NCI-H1417 treated with DMSO at 0.1 percent for 48 hours (cell line): ENCODE data around the gene PLA2G4E.

ENCODE experiments used
- DNase-seq: peaks from one replicate; lab custom pipeline; 2025; lab: John Stamatoyannopoulos, UW

Gene PLA2G4E

GRCh38 chr15:42053010-42053409, 32.2 kb upstream of the PLA2G4E start:
- DNase-seq: no peak

GRCh38 chr15:42050484-42051255, 29.8 kb upstream of the PLA2G4E start:
- DNase-seq: no peak

- DNase-seq: no peak
These were observed 28.0 kb upstream of the PLA2G4E start for GRCh38 chr15:42048821-42049200.

GRCh38 chr15:42048080-42048820, 27.4 kb upstream of the PLA2G4E start:
- no peak for DNase-seq

GRCh38 chr15:42046597-42046996, 25.8 kb upstream of the PLA2G4E start:
- DNase-seq: no peak

- no peak for DNase-seq
These were observed 24.4 kb upstream of the PLA2G4E start for GRCh38 chr15:42045211-42045615.

GRCh38 chr15:42042602-42043400, 22.0 kb upstream of the PLA2G4E start:
- no peak for DNase-seq

- no peak for DNase-seq
These were observed 17.6 kb upstream of the PLA2G4E start for GRCh38 chr15:42038401-42038800.

GRCh38 chr15:42037656-42038055, 16.8 kb upstream of the PLA2G4E start:
- DNase-seq: no peak

GRCh38 chr15:42036966-42037365, 16.1 kb upstream of the PLA2G4E start:
- DNase-seq: no peak

- no peak for DNase-seq
These were observed 15.5 kb upstream of the PLA2G4E start for GRCh38 chr15:42036112-42036905.

- no peak for DNase-seq
These were observed 14.6 kb upstream of the PLA2G4E start for GRCh38 chr15:42035435-42035761.

- no peak for DNase-seq
These were observed 14.0 kb upstream of the PLA2G4E start for GRCh38 chr15:42034628-42035434.

- no peak for DNase-seq
These were observed 12.5 kb upstream of the PLA2G4E start for GRCh38 chr15:42033214-42033873.

- DNase-seq: no peak
These were observed 11.8 kb upstream of the PLA2G4E start for GRCh38 chr15:42032376-42033213.

GRCh38 chr15:42031198-42031915, 10.5 kb upstream of the PLA2G4E start:
- no peak for DNase-seq

- no peak for DNase-seq
These were observed 6.7 kb upstream of the PLA2G4E start for GRCh38 chr15:42027521-42027920.

GRCh38 chr15:42024303-42024702, 3.5 kb upstream of the PLA2G4E start:
- no peak for DNase-seq

GRCh38 chr15:42021593-42021992, 751 bp upstream of the PLA2G4E start:
- no peak for DNase-seq
